Erythroblast (primary cell): ENCODE measurements around the gene TAF8.

ENCODE experiments used
- GATA1 ChIP-seq: IDR thresholded peaks from 2 replicates; pipeline ENCODE4 v1.6.1; 2011; ENCODE audit warnings: low read depth, mild to moderate bottlenecking, control low read depth, low read length, moderate library complexity
- POLR2A ChIP-seq: IDR thresholded peaks from 2 replicates; pipeline ENCODE4 v1.6.1; 2011; ENCODE audit warnings: mild to moderate bottlenecking, low read length

- TF ChIP-seq POLR2A: no peak
- TF ChIP-seq GATA1: no peak
Observed at GRCh38 chr6:42051268-42051653, 937 bp downstream of the TAF8 start.
